ENCODE data around the gene OR51A2.

DNA sequence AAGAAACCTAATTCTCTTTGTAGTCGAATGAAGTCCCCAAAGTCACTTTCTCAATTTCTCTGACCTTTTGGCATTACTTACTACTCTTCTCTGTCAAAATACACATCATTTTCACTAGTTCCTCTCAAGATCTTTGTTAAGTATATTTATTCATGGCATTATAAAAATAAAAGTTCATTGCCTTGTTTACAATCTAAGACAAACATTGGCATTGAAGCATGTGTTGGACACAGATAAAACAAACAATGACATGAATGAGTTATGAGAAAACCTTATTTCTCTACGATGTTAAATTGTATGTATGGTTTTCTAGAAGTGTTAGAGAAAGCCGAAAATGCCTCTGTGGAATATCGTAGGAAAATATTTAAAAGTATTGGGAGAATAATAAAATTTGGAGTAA lies 22.8 kb downstream of the OR51A2 start:
- TF ChIP-seq, protein P1, sequence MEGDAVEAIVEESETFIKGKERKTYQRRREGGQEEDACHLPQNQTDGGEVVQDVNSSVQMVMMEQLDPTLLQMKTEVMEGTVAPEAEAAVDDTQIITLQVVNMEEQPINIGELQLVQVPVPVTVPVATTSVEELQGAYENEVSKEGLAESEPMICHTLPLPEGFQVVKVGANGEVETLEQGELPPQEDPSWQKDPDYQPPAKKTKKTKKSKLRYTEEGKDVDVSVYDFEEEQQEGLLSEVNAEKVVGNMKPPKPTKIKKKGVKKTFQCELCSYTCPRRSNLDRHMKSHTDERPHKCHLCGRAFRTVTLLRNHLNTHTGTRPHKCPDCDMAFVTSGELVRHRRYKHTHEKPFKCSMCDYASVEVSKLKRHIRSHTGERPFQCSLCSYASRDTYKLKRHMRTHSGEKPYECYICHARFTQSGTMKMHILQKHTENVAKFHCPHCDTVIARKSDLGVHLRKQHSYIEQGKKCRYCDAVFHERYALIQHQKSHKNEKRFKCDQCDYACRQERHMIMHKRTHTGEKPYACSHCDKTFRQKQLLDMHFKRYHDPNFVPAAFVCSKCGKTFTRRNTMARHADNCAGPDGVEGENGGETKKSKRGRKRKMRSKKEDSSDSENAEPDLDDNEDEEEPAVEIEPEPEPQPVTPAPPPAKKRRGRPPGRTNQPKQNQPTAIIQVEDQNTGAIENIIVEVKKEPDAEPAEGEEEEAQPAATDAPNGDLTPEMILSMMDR (IDR thresholded peaks at IDR 0.05; ENCODE audit: low read depth, low read length): no peak
- TF ChIP-seq EZH2phosphoT487 (IDR thresholded peaks at IDR 0.05; ENCODE audit: low read depth): no peak
